SK-N-MC (cell line): ENCODE data around the gene CDH12.

Source experiments
- DNase-seq: peaks from one replicate; pipeline ENCODE4 v3.0.0-alpha.2; 2011; ENCODE audit warnings: low read depth, low spot score
- H3K27ac ChIP-seq: fragments of 200-600 bp; sonication (generic); 2 replicates; pipeline ENCODE4 v1.5.1; 2016; ENCODE audit warnings: mixed run types
- H3K36me3 ChIP-seq: fragments of 200-600 bp; sonication (generic); 2 replicates; pipeline ENCODE4 v1.6.1; 2017; ENCODE audit warnings: antibody characterized with exemption, low read length, mixed read lengths; ENCODE audit not compliant: insufficient read depth
- H3K4me3 ChIP-seq: fragments of 200-600 bp; sonication (generic); 2 replicates; pipeline ENCODE4 v1.5.1; 2016
- H3K9ac ChIP-seq: fragments of 200-600 bp; sonication (generic); 2 replicates; pipeline ENCODE4 v1.8.0; 2017; ENCODE audit warnings: mixed run types, mixed read lengths; ENCODE audit not compliant: insufficient read length
- H3K9me3 ChIP-seq: fragments of 200-600 bp; sonication (generic); 2 replicates; pipeline ENCODE4 v1.6.1; 2017; ENCODE audit warnings: low read depth, mild to moderate bottlenecking, antibody characterized with exemption, low read length, moderate library complexity, mixed read lengths
- EZH2 ChIP-seq: fragments of 200-600 bp; sonication (generic); IDR thresholded peaks from one replicate; pipeline ENCODE4 v1.6.1; 2017; ENCODE audit warnings: antibody characterized with exemption
- FOXP2 ChIP-seq: optimal IDR thresholded peaks from 2 replicates; pipeline ENCODE3; 2011; ENCODE audit warnings: mild to moderate bottlenecking, moderate library complexity; ENCODE audit not compliant: insufficient read depth; ENCODE audit errors: extremely low read length, control extremely low read depth
- POLR2AphosphoS5 ChIP-seq: IDR thresholded peaks from 2 replicates; pipeline ENCODE4 v1.6.1; 2012; ENCODE audit warnings: mild to moderate bottlenecking, low read depth, low read length, borderline replicate concordance

CDH12 gene

DNA sequence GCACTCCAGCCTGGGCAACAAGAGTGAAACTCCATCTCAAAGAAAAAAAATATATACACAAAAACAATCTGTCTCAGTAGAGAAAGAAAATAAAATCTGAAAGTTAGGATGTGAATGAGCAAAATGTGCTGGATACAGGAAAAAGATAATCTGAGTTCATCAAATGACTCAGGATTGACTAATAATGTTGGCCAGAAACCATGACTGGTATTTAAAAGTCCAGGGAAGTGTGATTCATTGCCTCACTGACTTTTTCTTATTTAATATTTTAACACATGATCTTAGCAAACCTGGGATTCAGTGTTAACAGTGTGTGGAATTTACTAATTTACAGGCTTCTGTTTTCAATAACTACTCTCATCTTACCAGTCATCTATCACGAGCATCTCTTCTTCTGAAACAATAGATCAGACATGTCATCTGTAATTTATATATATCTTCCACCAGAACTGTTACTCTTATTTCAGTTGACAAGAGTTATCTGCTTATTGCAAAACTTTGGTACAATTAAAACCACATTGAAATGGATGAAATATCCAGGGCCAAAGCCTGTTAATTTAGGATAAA is 256.7 kb downstream of the CDH12 start:
- TF ChIP-seq FOXP2 (no peak), EZH2 (no peak), POLR2AphosphoS5 (no peak)
- Histone ChIP-seq H3K27ac (no peak overlapping the region), H3K9me3 (no peaks in the 10 kb centered on the region), H3K36me3 (no peaks in the 10 kb centered on the region), H3K4me3 (no peak overlapping the region), H3K9ac (no peak overlapping the region)
- DNase-seq: no peak

DNA sequence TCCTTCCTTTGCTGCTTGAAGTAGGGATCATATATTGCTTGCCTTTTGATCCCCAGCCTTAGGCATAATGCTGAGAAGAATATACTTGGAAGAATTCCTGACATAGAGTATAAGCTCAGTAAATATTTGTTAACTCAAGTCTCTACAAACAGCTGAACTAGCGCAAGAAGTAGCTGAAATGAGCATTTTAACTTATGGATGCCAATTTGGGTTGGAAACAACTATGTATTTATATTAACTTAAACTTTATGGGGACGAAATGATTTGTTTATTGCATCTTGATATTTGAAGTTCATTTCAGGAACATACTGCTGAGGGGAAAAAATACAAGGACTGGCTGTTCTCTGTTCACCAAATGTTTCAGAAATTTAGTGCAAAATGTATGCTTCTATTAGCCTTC is 258.7 kb downstream of the CDH12 start:
- TF ChIP-seq EZH2: no peak
- TF ChIP-seq FOXP2: no peak
- TF ChIP-seq POLR2AphosphoS5: no peak

GRCh38 chr5:22593592-22593991 is 259.6 kb downstream of the CDH12 start:
- TF ChIP-seq POLR2AphosphoS5 (no peak), EZH2 (no peak), FOXP2 (no peak)
- no peaks in the 10 kb centered on the region for H3K36me3 ChIP-seq
- DNase-seq: no peak
- no peaks in the 10 kb centered on the region for H3K9me3 ChIP-seq
- no peak overlapping the region for H3K27ac ChIP-seq
- H3K4me3 ChIP-seq: no peak overlapping the region
- H3K9ac ChIP-seq: no peak overlapping the region

More for the DNA sequence above, 258.7 kb downstream of the CDH12 start:
- Histone ChIP-seq H3K4me3 (no peak overlapping the region), H3K9me3 (no peaks in the 10 kb centered on the region), H3K9ac (no peak overlapping the region), H3K27ac (no peak overlapping the region), H3K36me3 (no peaks in the 10 kb centered on the region)
- no peak for DNase-seq

GRCh38 chr5:22591461-22591860 is 261.7 kb downstream of the CDH12 start:
- H3K9ac ChIP-seq: no peak overlapping the region
- TF ChIP-seq FOXP2 (no peak), POLR2AphosphoS5 (no peak), EZH2 (no peak)

DNA sequence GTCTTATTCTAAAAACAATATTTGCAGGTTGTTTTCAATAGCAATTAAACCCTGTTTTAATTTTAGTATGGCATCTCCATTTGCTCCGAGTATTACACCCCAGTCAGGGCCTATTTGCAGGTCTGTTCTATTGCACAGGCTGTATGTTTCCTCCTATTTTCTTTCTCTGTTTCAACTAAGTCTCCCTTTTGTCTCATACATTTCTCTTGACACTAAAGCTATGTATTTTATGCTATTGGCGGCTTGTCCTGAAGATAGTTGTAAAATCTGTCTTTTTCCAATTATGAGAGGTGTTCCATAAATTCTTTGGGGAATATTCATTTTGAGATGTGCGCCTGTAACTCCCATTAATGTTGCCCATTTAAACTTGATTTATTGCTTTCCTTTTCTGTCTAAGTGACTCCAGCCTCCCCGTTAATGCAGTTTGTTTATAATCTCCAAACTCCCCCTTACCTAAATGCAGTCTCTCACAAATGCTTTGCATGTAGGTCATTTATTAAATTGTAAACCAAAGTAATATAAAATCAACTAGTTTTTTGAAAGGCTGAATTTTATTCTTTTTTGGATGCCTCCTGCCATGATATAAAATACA is 262.4 kb downstream of the CDH12 start:
- Histone ChIP-seq H3K36me3 (no peaks in the 10 kb centered on the region), H3K9ac (no peak overlapping the region), H3K27ac (no peak overlapping the region), H3K4me3 (no peak overlapping the region), H3K9me3 (no peaks in the 10 kb centered on the region)
- TF ChIP-seq EZH2 (no peak), POLR2AphosphoS5 (no peak), FOXP2 (no peak)
- DNase-seq: no peak

More at GRCh38 chr5:22591461-22591860, 261.7 kb downstream of the CDH12 start:
- Histone ChIP-seq H3K27ac (no peak overlapping the region), H3K36me3 (no peaks in the 10 kb centered on the region), H3K4me3 (no peak overlapping the region), H3K9me3 (no peaks in the 10 kb centered on the region)
- DNase-seq: no peak

DNA sequence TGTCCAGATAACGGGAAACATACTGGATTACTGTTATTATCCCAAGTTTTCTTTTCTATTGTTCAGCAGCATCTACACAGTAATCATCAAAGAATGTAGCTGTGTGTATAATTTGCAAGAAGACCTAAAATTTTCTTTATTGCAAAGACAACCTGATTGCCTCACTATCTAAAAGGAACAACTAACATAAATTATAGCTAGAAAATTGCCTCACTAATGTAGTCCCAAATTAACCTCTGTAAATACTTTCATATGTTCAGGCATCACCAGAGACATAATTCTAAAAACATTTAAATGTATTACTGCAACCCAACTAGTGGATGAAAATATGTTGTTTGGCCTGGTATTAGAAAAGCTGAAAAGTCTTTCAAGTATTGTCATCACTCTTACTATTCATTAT is 275.4 kb downstream of the CDH12 start:
- H3K27ac ChIP-seq: no peak overlapping the region
- H3K36me3 ChIP-seq: no peaks in the 10 kb centered on the region
- no peak overlapping the region for H3K9ac ChIP-seq
- no peaks in the 10 kb centered on the region for H3K9me3 ChIP-seq
- no peak for DNase-seq
- no peak for TF ChIP-seq POLR2AphosphoS5
- TF ChIP-seq EZH2: no peak
- TF ChIP-seq FOXP2: no peak
- H3K4me3 ChIP-seq: no peak overlapping the region

- no peak overlapping the region for H3K4me3 ChIP-seq
- DNase-seq: no peak
- H3K9me3 ChIP-seq: no peaks in the 10 kb centered on the region
- TF ChIP-seq POLR2AphosphoS5 (no peak), EZH2 (no peak), FOXP2 (no peak)
- H3K27ac ChIP-seq: no peak overlapping the region
- no peaks in the 10 kb centered on the region for H3K36me3 ChIP-seq
- H3K9ac ChIP-seq: no peak overlapping the region
Observed at GRCh38 chr5:22577006-22577405, 276.1 kb downstream of the CDH12 start.

- Histone ChIP-seq H3K9me3 (no peaks in the 10 kb centered on the region), H3K4me3 (no peak overlapping the region), H3K27ac (no peak overlapping the region), H3K36me3 (no peaks in the 10 kb centered on the region), H3K9ac (no peak overlapping the region)
- no peak for DNase-seq
- TF ChIP-seq EZH2 (no peak), POLR2AphosphoS5 (no peak), FOXP2 (no peak)
Observed at GRCh38 chr5:22572941-22573340, 280.2 kb downstream of the CDH12 start.

DNA sequence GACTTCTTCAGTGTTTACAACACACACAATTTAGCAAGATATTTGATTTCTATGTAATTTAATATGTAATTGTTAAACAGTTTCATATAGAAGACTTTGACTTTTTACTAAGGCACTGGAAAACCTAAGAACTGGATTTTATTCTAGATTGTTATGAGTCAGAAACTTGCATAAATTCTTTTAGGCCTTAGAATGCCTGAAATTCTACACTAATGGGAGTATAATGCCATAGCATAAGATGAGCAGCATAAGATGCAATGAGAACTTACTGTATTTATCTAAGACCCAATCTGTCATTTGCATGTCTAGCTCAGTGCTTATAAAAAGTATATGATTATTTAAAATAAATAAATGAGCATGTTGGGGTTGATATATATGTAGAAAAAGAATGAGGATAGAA is 285.2 kb downstream of the CDH12 start:
- Histone ChIP-seq H3K4me3 (no peak overlapping the region), H3K9me3 (no peaks in the 10 kb centered on the region), H3K36me3 (no peaks in the 10 kb centered on the region), H3K27ac (no peak overlapping the region), H3K9ac (no peak overlapping the region)
- TF ChIP-seq FOXP2 (no peak), POLR2AphosphoS5 (no peak), EZH2 (no peak)
- no peak for DNase-seq
